ENCODE measurements around the gene SORBS1. TPM values are rescaled to one million over a fixed set of nuclear protein-coding genes. Genes with fewer than 3 reads are reported as not detected.

SORBS1 gene
- total and polyA plus RNA-seq, 9 of the 15 experiments (the other 6 are each of a cell fraction or from before 2014, with no cell fraction given): 2.0 to 13.3 (median 6.5) TPM

DNA sequence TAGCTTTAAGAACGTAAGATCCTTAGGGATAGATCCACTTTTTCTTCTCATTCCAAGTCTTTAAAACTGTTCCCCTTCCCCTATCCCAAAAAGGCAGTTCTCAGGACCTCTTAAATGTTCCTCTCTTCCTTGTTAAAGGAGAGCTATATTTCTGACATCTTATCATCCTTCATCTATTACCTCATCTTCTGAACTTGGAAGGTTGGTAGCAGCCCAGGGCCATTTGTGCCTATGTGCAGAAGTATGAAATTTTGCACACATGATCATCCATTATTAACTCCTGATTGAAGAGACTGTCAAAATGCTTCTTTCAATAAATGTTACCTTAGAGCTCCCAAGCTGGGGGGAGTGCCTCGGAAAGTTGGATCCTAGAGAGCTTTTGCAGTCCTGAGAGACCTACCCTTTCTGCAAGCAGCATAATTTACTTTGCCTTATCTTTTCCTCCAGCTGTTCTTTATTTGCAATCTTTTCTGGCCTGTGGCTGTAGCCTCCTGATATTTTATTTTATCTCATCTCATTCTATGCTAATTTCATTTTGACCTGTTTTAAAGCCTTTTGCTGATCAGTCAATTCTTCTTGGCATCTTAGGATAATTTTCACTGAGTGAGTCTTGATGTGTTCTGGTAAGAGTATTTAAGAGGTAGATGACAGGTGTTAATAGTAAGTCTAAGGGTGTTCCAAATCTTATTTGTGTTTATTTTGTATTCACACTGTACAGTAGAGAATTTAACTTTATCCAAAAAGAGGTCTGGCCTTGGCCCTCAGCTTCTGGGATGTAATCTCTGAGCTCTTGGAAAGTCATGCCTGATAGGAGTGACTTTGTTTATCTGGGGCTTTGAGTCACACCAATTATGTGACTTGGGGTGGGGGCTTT lies 135.3 kb downstream of the SORBS1 start (continued):
- TF ChIP-seq GATAD2A (IDR thresholded peaks at IDR 0.05): no peak
- TF ChIP-seq, protein P1, sequence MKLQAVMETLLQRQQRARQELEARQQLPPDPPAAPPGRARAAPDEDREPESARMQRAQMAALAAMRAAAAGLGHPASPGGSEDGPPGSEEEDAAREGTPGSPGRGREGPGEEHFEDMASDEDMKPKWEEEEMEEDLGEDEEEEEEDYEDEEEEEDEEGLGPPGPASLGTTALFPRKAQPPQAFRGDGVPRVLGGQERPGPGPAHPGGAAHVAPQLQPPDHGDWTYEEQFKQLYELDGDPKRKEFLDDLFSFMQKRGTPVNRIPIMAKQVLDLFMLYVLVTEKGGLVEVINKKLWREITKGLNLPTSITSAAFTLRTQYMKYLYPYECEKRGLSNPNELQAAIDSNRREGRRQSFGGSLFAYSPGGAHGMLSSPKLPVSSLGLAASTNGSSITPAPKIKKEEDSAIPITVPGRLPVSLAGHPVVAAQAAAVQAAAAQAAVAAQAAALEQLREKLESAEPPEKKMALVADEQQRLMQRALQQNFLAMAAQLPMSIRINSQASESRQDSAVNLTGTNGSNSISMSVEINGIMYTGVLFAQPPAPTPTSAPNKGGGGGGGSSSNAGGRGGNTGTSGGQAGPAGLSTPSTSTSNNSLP (IDR thresholded peaks at IDR 0.05; ENCODE audit: borderline replicate concordance, low read depth, low read length): peak; percentile 79; the same call in 1 of the 2 replicates
- TF ChIP-seq KDM1A (IDR thresholded peaks at IDR 0.05): peak; percentile 74 to 78; a peak in 3 of 4 replicates
- peak; percentile 71; the same call in 1 of the 2 replicates for TF ChIP-seq STAT5A (IDR thresholded peaks at IDR 0.05; ENCODE audit: borderline replicate concordance, low read length)
- no peak for TF ChIP-seq MCM7 (IDR thresholded peaks at IDR 0.05)
- peak; percentile 30; the same call in 1 of the 2 replicates for TF ChIP-seq FOXJ2 (tag; IDR thresholded peaks at IDR 0.05)
- peak; percentile 58; the same call in 1 of the 2 replicates for TF ChIP-seq CC2D1A (IDR thresholded peaks at IDR 0.05)
- no peak for TF ChIP-seq ZNF707 (CRISPR knock-in tag; conservative IDR thresholded peaks at IDR 0.05)
- TF ChIP-seq RAD21 (CRISPR knock-in tag; conservative IDR thresholded peaks at IDR 0.05 in 1 of 2, IDR thresholded peaks at IDR 0.05 in 1 of 2): peak in 1 of 2 experiments; percentile 15; a peak in 1 of 4 replicates
- TF ChIP-seq, protein P2, sequence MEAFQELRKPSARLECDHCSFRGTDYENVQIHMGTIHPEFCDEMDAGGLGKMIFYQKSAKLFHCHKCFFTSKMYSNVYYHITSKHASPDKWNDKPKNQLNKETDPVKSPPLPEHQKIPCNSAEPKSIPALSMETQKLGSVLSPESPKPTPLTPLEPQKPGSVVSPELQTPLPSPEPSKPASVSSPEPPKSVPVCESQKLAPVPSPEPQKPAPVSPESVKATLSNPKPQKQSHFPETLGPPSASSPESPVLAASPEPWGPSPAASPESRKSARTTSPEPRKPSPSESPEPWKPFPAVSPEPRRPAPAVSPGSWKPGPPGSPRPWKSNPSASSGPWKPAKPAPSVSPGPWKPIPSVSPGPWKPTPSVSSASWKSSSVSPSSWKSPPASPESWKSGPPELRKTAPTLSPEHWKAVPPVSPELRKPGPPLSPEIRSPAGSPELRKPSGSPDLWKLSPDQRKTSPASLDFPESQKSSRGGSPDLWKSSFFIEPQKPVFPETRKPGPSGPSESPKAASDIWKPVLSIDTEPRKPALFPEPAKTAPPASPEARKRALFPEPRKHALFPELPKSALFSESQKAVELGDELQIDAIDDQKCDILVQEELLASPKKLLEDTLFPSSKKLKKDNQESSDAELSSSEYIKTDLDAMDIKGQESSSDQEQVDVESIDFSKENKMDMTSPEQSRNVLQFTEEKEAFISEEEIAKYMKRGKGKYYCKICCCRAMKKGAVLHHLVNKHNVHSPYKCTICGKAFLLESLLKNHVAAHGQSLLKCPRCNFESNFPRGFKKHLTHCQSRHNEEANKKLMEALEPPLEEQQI (IDR thresholded peaks at IDR 0.05): peak; percentile 75; the same call in 1 of the 2 replicates
- no peak for TF ChIP-seq ZNF3 (CRISPR knock-in tag; IDR thresholded peaks at IDR 0.05)
- TF ChIP-seq FOXM1 (IDR thresholded peaks at IDR 0.05; ENCODE audit: low read depth): peak; percentile 88
- TF ChIP-seq FOXM1 (CRISPR knock-in tag; IDR thresholded peaks at IDR 0.05; ENCODE audit: low read depth): no peak
- TF ChIP-seq HEY1 (CRISPR knock-in tag; IDR thresholded peaks at IDR 0.05; ENCODE audit: borderline replicate concordance): no peak
- no peak for TF ChIP-seq POU5F1 (IDR thresholded peaks at IDR 0.05; ENCODE audit: borderline replicate concordance, low read depth, low read length, partially characterized antibody)
- TF ChIP-seq DPF2 (IDR thresholded peaks at IDR 0.05): peak; percentile 93
- peak; percentile 87 for TF ChIP-seq MAFG (tag; conservative IDR thresholded peaks at IDR 0.05)
- TF ChIP-seq ZNF316 (IDR thresholded peaks at IDR 0.05): peak; percentile 94
- TF ChIP-seq TRIM24 (IDR thresholded peaks at IDR 0.05): peak; percentile 49 to 63; a peak in 3 of 4 replicates
- TF ChIP-seq PHB (CRISPR knock-in tag; IDR thresholded peaks at IDR 0.05): no peak
- TF ChIP-seq GTF2E2 (tag; IDR thresholded peaks at IDR 0.05): no peak
- TF ChIP-seq, protein P3, sequence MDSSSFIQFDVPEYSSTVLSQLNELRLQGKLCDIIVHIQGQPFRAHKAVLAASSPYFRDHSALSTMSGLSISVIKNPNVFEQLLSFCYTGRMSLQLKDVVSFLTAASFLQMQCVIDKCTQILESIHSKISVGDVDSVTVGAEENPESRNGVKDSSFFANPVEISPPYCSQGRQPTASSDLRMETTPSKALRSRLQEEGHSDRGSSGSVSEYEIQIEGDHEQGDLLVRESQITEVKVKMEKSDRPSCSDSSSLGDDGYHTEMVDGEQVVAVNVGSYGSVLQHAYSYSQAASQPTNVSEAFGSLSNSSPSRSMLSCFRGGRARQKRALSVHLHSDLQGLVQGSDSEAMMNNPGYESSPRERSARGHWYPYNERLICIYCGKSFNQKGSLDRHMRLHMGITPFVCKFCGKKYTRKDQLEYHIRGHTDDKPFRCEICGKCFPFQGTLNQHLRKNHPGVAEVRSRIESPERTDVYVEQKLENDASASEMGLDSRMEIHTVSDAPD (CRISPR knock-in tag; IDR thresholded peaks at IDR 0.05): no peak
